ENCODE data around the gene RPUSD4.

RPUSD4 gene

GRCh38 chr11:126181939-126182730 lies 29.3 kb downstream of the RPUSD4 start:
- DNase-seq: no peak

GRCh38 chr11:126176853-126177470 lies 34.5 kb downstream of the RPUSD4 start:
- no peak for DNase-seq

GRCh38 chr11:126175393-126175792 lies 36.1 kb downstream of the RPUSD4 start:
- no peak for DNase-seq

- DNase-seq: no peak
Observed at GRCh38 chr11:126174816-126175215, 36.6 kb downstream of the RPUSD4 start.

- no peak for DNase-seq
Observed at GRCh38 chr11:126173257-126173656, 38.2 kb downstream of the RPUSD4 start.

- DNase-seq: peak; percentile 21
Observed at GRCh38 chr11:126172596-126173038, 38.8 kb downstream of the RPUSD4 start.

GRCh38 chr11:126169291-126169690 lies 42.2 kb downstream of the RPUSD4 start:
- no peak for DNase-seq

GRCh38 chr11:126167488-126167887 lies 44.0 kb downstream of the RPUSD4 start:
- DNase-seq: no peak

GRCh38 chr11:126166413-126166812 lies 45.0 kb downstream of the RPUSD4 start:
- no peak for DNase-seq

GRCh38 chr11:126165757-126166156 lies 45.7 kb downstream of the RPUSD4 start:
- DNase-seq: no peak

GRCh38 chr11:126165311-126165720 lies 46.1 kb downstream of the RPUSD4 start:
- DNase-seq: peak; percentile 24

GRCh38 chr11:126164781-126165180 lies 46.7 kb downstream of the RPUSD4 start:
- no peak for DNase-seq

- no peak for DNase-seq
Observed at GRCh38 chr11:126163779-126164178, 47.7 kb downstream of the RPUSD4 start.

GRCh38 chr11:126163074-126163700 lies 48.3 kb downstream of the RPUSD4 start:
- DNase-seq: peak; percentile 40

GRCh38 chr11:126162306-126163030 lies 49.0 kb downstream of the RPUSD4 start:
- peak; percentile 46 for DNase-seq

GRCh38 chr11:126161023-126161391 lies 50.4 kb downstream of the RPUSD4 start:
- DNase-seq: no peak

- DNase-seq: no peak
Observed at GRCh38 chr11:126160345-126161022, 51.0 kb downstream of the RPUSD4 start.

GRCh38 chr11:126159719-126160344 lies 51.6 kb downstream of the RPUSD4 start:
- DNase-seq: no peak

GRCh38 chr11:126158054-126158791 lies 53.2 kb downstream of the RPUSD4 start:
- no peak for DNase-seq

GRCh38 chr11:126157326-126158030 lies 54.0 kb downstream of the RPUSD4 start:
- no peak for DNase-seq

- DNase-seq: no peak
Observed at GRCh38 chr11:126156814-126157213, 54.6 kb downstream of the RPUSD4 start.

Data from NCI-H510A treated with DMSO at 0.1 percent for 48 hours (cell line).